GM19438 (cell line): Measurements from ENCODE around the gene PLVAP.

Source experiments
- ATAC-seq: cut with Tn5 transposase; IDR thresholded peaks from one replicate; pipeline ENCODE4 v1.9.1; 2021; ENCODE audit warnings: low read depth; ENCODE audit not compliant: unreplicated experiment

Gene PLVAP

GRCh38 chr19:17359905-17360800 lies 17.0 kb downstream of the PLVAP start:
- ATAC-seq = no peak

DNA sequence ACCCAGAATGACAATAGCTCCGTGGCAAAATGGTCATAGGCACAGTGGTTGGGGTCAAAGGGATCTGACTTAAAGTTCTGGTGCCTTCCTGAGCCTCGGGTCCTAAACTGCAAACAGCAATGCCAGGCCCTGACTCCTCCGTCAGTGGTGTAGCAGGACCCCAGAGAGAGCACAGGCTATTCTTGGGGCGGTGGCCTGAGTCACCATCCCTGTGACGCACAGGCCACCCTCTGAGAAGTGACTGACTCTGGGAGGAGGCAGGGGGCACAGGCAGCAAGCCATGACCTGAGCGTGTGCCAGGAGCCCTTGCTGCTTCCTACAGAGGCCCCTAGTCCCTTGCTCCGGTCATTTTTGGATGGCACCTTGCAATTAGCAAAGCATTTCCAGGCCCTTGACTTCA lies 18.7 kb downstream of the PLVAP start:
- no peak for ATAC-seq

GRCh38 chr19:17357724-17358123 lies 19.4 kb downstream of the PLVAP start:
- ATAC-seq = no peak

- no peak for ATAC-seq
Observed at GRCh38 chr19:17357078-17357666, 20.0 kb downstream of the PLVAP start.

GRCh38 chr19:17353386-17353785 lies 23.8 kb downstream of the PLVAP start:
- no peak for ATAC-seq

DNA sequence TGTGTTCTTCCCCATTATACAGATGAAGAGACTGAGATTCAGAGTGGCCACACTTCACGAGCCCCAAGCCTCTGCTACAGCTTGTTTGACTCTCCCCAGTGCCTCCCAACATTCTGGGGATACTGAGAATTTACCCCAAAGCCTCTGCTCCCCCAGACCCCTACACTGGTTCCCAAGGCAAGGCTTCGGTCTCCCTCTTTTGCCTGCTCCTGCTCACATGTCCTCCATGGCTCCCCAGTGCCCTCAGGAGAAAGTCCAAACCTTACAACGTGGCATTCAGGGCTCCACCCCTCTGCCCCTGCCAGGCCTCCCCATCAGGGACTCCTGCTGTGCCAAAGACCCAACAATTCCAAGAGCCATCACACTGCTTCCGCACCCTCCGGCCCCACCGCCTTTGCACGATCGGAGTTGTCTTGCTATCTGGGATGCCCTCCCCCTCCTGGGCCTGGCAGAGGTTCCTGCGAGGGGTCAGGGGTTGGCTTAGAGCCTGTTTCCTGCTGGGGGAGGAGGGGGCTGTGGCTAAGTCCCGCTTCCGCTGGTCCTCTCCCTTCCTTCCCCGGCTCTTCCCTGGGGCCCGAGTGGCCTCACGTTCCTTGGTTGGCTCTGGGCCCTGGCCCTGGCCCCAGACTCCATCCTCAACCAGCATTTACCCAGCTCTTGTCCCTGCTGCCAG lies 24.4 kb downstream of the PLVAP start:
- no peak for ATAC-seq

- ATAC-seq = no peak
Observed at GRCh38 chr19:17351815-17352435, 25.2 kb downstream of the PLVAP start.

- no peak for ATAC-seq
Observed at GRCh38 chr19:17348700-17349099, 28.4 kb downstream of the PLVAP start.

DNA sequence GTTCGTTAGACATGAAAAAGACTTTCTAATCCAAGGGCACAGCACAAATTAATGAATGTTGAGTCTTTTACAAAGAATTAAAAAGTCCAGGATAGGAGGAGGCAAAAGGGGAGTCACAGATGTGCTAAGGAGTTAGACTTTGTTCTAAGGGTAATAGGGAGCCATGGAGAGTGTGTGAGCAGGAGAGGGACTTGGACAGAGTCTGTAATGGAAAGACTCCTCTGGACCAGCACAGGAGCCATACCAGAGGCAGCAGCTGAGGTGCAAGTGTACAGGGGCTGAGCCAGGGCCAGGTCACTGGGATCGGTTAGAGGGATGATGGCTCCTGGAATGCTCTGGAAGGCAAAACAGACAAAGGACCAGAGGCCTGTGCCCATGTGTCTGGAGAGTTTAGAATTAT lies 29.3 kb downstream of the PLVAP start:
- no peak for ATAC-seq

DNA sequence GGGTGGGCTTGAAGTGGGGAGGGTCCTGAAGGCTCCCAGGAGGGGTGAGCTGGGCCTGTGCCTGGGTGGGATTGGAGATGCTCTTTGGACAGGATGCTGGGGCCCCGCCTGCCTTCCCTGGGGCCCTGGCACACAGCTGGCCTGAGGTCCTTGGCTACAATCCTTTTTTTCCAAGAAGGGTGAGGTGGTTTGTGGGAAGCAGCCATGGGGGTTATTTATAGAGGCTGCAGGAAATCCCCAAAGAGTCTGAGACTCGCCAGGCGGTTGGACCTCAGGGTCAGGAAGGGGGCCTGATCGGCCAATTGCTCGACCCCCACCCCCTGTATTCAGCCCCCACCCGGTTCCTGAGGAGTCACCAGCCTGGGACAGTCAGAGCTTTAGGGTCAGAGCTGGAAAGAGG lies 29.8 kb downstream of the PLVAP start:
- ATAC-seq = no peak

DNA sequence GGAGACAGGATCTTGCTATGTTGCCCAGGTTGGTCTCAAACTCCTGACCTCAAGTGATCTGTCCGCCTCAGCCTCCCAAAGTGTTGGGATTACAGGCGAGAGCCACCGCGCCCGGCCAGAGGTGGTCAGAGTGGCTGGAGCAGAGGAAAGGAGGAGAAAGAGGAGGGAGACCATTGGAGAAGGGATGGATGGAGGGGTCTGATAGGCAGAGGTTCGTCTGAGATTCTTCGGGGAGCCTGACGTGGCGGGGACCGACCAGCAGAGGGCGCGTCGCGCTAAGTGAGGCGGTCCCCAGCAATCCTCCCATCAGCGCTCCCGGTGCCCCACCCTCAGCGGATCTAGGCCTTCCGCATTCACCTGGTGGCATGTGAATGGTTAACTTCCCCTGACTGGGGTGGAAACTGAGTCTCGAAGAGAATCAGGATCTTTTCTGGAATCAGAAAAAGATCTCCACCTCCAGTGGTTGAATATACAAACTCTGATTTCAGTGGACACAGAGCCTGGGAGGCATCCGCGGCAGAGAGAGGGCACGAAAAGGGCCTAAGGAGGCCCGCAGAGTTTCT lies 31.0 kb downstream of the PLVAP start:
- ATAC-seq = no peak

- ATAC-seq = no peak
Observed at GRCh38 chr19:17341845-17342244, 35.3 kb downstream of the PLVAP start.

DNA sequence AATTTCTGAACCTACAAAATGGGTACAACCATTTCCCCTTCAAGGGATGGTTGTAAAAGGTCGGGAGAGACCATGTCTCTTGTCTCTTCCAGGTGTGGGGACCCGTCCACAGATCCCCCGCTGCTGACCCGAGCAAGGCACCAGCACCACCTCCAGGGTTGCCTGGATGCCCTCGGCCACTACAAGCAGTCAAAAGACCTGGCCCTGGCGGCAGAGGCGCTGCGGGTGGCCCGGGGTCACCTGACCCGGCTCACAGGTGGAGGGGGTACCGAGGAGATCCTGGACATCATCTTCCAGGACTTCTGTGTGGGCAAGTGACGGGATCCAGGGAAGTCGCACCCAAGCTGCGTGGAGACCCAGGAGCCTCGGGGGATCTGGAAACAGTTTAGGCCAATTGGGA lies 35.8 kb downstream of the PLVAP start:
- no peak for ATAC-seq

- no peak for ATAC-seq
Observed at GRCh38 chr19:17340871-17341357, 36.2 kb downstream of the PLVAP start.

DNA sequence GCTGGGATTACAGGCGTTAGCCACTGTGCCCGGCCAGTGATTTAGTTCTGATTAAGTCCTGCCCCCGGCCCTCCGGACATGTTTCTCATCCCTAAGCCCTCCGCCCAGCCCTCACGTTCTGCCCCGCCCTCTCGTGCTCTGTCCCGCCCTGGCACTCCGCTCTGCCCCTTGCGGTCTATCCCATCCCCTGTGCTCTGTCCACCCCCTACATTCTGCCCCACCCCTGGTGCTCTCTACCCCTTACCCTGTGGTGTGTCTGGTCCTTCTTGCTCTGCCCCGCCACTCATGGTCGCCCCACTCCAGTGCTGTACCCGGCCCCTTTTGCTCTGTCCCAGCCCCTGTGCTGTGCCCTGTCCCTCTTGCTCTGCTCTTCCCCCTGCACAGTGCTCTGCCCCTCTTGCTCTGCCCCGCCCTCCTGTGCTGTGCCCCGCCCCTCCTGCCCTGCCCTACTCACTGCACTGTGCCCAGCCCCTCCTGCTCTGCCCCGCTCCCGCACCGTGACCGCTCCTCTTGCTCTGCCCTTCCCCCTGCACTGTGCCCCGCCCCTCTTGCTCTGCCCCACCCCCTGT lies 36.8 kb downstream of the PLVAP start:
- ATAC-seq = no peak

DNA sequence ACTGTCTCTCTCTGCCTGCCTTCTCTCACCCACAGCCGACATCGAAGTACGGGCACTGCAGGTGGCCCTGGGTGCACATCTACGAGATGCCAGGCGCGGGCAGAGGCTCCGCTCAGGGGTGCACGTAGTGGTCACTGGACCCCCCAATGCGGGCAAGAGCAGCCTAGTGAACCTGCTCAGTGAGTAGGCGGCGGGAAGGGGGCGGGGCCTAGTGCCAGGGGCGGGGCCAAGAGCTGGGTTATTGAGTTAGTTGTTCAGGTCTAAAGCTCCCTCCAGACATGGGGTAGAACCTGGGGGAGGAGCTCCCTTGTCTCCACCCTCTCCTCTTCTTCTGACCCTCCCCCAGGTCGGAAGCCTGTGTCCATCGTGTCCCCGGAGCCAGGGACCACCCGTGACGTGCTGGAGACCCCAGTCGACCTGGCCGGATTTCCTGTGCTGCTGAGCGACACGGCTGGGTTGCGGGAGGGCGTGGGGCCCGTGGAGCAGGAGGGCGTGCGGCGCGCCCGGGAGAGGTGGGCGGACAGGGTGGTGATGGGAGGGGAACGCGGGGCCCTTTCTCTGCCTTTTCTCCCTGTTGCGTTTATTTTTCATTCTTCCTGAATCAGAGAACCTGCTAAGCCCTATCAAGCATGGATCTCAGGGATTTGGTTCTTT lies 37.9 kb downstream of the PLVAP start:
- no peak for ATAC-seq

DNA sequence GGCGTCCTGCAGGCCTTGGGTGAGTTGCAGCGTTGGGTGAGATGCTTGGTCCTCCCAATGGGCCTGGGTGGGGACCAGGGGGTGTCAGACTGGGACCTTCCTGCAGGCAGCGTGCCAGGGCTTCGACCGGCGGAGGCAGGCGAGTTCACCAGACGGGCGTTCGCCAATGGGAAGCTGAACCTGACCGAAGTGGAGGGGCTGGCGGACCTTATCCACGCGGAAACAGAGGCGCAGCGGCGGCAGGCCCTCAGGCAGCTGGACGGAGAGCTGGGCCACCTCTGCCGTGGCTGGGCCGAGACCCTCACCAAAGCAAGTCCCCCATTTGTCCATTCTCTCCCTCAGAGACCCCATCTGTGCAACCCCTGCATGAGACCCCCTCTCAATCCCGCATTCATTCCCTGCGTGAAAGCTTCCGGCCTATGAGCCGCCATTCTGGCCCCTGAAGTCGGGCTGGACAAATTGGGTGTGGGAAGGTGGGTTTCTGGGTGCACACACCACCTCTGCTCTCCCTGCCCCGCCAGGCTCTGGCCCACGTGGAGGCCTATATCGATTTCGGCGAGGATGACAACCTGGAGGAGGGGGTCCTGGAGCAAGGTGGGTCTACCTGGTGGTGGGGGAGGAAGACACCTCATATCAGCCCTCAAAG lies 38.6 kb downstream of the PLVAP start:
- no peak for ATAC-seq

DNA sequence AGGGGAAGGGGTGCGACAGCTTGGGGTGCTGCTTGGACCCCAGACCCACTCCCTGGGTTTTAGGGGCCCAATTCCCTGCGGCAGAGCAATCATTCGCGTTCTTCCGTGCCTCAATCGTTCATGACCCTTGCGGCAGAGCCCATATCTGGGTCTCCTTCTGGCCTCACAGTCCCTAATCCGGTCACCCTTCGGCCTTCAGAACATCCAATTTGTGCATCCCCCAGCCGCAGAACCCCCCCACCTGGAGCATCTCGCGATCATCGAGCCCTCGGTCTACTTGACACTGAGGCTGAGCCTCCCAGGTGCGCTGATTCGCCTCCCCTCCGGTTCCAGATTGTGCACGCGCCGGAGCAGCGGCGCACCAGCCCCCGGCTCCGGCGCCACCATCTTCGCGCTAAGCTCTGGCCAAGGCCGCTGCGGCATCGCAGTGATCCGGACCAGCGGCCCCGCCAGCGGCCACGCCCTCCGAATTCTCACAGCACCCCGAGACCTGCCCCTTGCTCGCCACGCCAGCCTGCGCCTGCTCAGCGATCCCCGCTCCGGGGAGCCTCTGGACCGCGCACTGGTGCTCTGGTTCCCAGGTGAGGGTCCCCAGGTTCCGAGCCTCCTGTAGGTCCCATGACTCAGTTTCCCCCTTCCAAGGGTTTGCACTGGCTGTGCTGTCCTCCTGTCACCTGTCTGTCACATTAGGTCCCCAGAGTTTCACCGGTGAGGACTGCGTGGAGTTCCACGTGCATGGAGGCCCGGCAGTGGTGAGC lies 39.3 kb downstream of the PLVAP start:
- no peak for ATAC-seq
